Endodermal cell (in vitro differentiated cells): ENCODE measurements around the gene MAP3K5. TPM values are rescaled to one million over a fixed set of nuclear protein-coding genes. Genes with fewer than 3 reads are reported as not detected.

ENCODE experiments used
- DNase-seq: peaks from one replicate; pipeline ENCODE4 v3.0.0-alpha.2; 2017
- H3K27ac ChIP-seq: 2 replicates; pipeline ENCODE4 v1.5.1; 2013; ENCODE audit warnings: mild to moderate bottlenecking, low read depth, low read length, moderate library complexity
- H3K27me3 ChIP-seq: 2 replicates; pipeline ENCODE4 v1.6.1; 2013; ENCODE audit warnings: mild to moderate bottlenecking, low read length, moderate library complexity; ENCODE audit not compliant: insufficient read depth, control insufficient read depth, poor library complexity, severe bottlenecking
- H3K36me3 ChIP-seq: 2 replicates; pipeline ENCODE4 v1.7.0; 2013; ENCODE audit warnings: mild to moderate bottlenecking, low read length, moderate library complexity; ENCODE audit not compliant: control insufficient read depth, insufficient read depth
- H3K4me1 ChIP-seq: one replicate; pipeline ENCODE4 v1.7.0; 2013; ENCODE audit warnings: low read length; ENCODE audit not compliant: control insufficient read depth, insufficient read depth
- H3K4me3 ChIP-seq: 2 replicates; pipeline ENCODE4 v1.5.1; 2013; ENCODE audit warnings: mild to moderate bottlenecking, low read length, moderate library complexity
- H3K9ac ChIP-seq: 2 replicates; pipeline ENCODE4 v1.6.1; 2013; ENCODE audit warnings: mild to moderate bottlenecking, low read length, moderate library complexity; ENCODE audit not compliant: poor library complexity, severe bottlenecking; ENCODE audit errors: extremely low read depth
- H3K9me3 ChIP-seq: 2 replicates; pipeline ENCODE4 v1.6.1; 2013; ENCODE audit warnings: mild to moderate bottlenecking, low read length, moderate library complexity; ENCODE audit not compliant: control insufficient read depth
- H3K27ac Mint-ChIP-seq: 2 replicates; pipeline ENCODE4 v1.8.0; 2020; ENCODE audit warnings: mixed read lengths
- H3K27me3 Mint-ChIP-seq: 2 replicates; pipeline ENCODE4 v1.8.0; 2021; ENCODE audit warnings: mild to moderate bottlenecking, mixed read lengths; ENCODE audit not compliant: insufficient read depth
- H3K36me3 Mint-ChIP-seq: 2 replicates; pipeline ENCODE4 v1.8.0; 2020; ENCODE audit warnings: low read depth, mixed read lengths
- H3K4me1 Mint-ChIP-seq: 2 replicates; pipeline ENCODE4 v1.8.0; 2020; ENCODE audit warnings: mixed read lengths
- H3K4me3 Mint-ChIP-seq: 2 replicates; pipeline ENCODE4 v1.8.0; 2020; ENCODE audit warnings: mild to moderate bottlenecking, moderate library complexity, mixed read lengths
- H3K9me3 Mint-ChIP-seq: 2 replicates; pipeline ENCODE4 v1.8.0; 2020; ENCODE audit warnings: mild to moderate bottlenecking, mixed read lengths
- WGBS, 2 experiments: methylation state at CpG; one replicate each; pipeline versions ENCODE4 v1.1.5 to v1.1.7; 2013; ENCODE audit warnings: missing lambda C conversion rate in 2 of 2, mixed read lengths in 1 of 2; ENCODE audit not compliant: insufficient coverage in 1 of 2, insufficient read length in 1 of 2; 5-methylcytosine and 5-hydroxymethylcytosine counted together
- total RNA-seq, 2 donors: library from RNA; stranded (reverse); fragmentation: NEBNext Ultra II Directional in 1 of 2; extraction: Animal tissue kit (Norgen Biotek cat#: 25700) in 1 of 2; gene quantifications; 2 replicates in 1 of 2; 3 replicates in 1 of 2; pipeline ENCODE4 v1.2.1, GENCODE V29; 2021
- TF ChIP-seq, protein P1 (sequence below): fragments of 200-600 bp; sonication (generic); conservative IDR thresholded peaks from 2 replicates; pipeline ENCODE4 v1.5.0; 2021; ENCODE audit warnings: antibody characterized with exemption, mild to moderate bottlenecking

Gene MAP3K5
- total RNA-seq, 2 donors from 2014 or later, result 1.6 to 3.4 TPM

DNA sequence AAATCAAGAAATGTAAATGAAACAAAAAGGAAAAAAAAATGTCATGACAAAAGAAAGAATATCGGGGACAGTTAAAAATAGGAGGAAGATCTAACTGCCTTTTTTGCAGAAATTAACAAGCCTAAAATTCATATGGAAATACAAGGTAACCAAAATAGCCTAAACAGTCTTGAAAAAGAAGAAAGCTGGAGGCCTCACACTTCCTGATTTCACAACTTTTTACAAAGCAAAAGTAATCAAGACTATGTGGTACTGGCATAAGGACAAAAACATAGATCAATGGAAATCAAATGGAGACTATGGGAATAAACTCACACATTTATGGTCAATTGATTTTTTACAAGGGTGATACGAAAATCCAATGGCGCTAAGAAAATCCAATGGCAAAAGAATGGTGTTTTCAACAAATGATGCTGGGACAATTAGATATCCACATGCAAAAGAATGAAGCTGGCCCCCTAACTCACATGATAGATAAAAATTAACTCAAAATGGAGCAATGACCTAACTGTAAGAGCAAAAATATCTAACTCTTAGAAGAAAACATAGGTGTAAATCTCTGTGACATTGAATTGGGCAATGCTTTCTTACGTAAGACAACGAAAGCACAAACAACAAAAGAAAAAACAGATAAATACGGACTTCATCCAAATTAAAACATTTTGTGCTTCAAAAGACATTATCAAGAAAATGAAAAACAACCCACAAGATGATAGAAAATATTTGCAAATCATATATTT is 24.5 kb downstream of the MAP3K5 start:
- 96 to 100% methylated on average over 2 to 6 of the region's 6 CpGs for WGBS, 2 experiments
- Mint-ChIP-seq H3K9me3 (no peaks in the 10 kb centered on the region), H3K4me1 (no peaks in the 10 kb centered on the region), H3K27ac (no peak overlapping the region), H3K27me3 (no peaks in the 10 kb centered on the region), H3K36me3 (no peaks in the 10 kb centered on the region), H3K4me3 (no peak overlapping the region)
- Histone ChIP-seq H3K36me3 (no peaks in the 10 kb centered on the region), H3K4me1 (no peaks in the 10 kb centered on the region), H3K9me3 (no peaks in the 10 kb centered on the region), H3K9ac (no peak overlapping the region), H3K27me3 (no peaks in the 10 kb centered on the region), H3K27ac (no peak overlapping the region), H3K4me3 (no peak overlapping the region)
- DNase-seq, result no peak
- TF ChIP-seq, protein P1, sequence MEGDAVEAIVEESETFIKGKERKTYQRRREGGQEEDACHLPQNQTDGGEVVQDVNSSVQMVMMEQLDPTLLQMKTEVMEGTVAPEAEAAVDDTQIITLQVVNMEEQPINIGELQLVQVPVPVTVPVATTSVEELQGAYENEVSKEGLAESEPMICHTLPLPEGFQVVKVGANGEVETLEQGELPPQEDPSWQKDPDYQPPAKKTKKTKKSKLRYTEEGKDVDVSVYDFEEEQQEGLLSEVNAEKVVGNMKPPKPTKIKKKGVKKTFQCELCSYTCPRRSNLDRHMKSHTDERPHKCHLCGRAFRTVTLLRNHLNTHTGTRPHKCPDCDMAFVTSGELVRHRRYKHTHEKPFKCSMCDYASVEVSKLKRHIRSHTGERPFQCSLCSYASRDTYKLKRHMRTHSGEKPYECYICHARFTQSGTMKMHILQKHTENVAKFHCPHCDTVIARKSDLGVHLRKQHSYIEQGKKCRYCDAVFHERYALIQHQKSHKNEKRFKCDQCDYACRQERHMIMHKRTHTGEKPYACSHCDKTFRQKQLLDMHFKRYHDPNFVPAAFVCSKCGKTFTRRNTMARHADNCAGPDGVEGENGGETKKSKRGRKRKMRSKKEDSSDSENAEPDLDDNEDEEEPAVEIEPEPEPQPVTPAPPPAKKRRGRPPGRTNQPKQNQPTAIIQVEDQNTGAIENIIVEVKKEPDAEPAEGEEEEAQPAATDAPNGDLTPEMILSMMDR, result no peak

DNA sequence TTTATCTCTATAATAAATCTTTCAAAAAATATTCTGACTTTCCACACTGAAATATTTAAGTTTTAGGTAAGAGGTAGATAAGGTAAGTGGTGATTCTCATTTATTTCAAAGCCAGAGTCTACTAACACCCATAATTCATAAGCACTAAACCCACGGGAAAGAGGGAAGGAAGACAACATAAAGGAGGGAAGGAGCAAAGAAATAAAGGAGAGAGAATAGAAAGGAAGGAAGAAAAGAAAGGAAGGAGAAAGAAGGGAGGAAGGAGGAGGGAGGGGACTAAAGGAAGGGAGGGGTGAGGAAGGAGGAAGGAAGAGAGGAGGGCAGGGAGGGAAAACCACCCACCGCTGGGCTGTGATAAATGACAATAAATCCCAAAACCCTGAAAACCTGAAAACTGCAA is 25.2 kb downstream of the MAP3K5 start:
- H3K9me3 Mint-ChIP-seq, result no peaks in the 10 kb centered on the region
- no peaks in the 10 kb centered on the region for H3K27me3 Mint-ChIP-seq
- Histone ChIP-seq H3K27me3 (no peaks in the 10 kb centered on the region), H3K27ac (no peak overlapping the region), H3K9ac (no peak overlapping the region), H3K36me3 (no peaks in the 10 kb centered on the region), H3K4me1 (no peaks in the 10 kb centered on the region), H3K9me3 (no peaks in the 10 kb centered on the region), H3K4me3 (no peak overlapping the region)
- H3K4me1 Mint-ChIP-seq, result no peaks in the 10 kb centered on the region
- no peak for DNase-seq
- H3K27ac Mint-ChIP-seq, result no peak overlapping the region
- no peaks in the 10 kb centered on the region for H3K36me3 Mint-ChIP-seq
- TF ChIP-seq, protein P1, result no peak
- no peak overlapping the region for H3K4me3 Mint-ChIP-seq
- 72% methylated on average over 2 of the region's 2 CpGs; no CpG with 5 or more reads in 1 of the 2 experiments for whole genome bisulfite sequencing, 2 experiments

DNA sequence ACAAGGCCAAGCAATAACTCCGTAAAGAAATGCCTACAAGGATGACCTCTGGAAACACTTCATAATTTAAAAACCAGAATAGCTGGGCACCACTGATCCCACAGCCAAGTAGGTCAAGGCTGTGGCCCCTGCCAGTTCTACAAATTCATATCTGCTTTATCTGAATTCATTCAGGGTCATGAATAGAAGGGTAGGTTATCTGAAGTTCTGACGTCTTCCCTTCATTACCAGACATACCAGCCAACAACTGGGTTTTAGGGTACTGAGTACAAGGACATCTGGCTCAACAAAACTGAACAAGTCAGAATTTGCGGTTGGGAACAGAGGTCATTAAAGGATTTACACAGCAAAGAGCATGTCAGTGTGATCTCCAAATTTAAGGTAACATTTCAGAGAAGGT is 26.0 kb downstream of the MAP3K5 start:
- Mint-ChIP-seq H3K36me3 (no peaks in the 10 kb centered on the region), H3K27me3 (no peaks in the 10 kb centered on the region), H3K4me3 (no peak overlapping the region), H3K9me3 (no peaks in the 10 kb centered on the region), H3K4me1 (no peaks in the 10 kb centered on the region), H3K27ac (no peak overlapping the region)
- TF ChIP-seq, protein P1, result no peak
- no peak overlapping the region for H3K27ac ChIP-seq
- H3K9ac ChIP-seq, result no peak overlapping the region
- DNase-seq, result no peak
- H3K27me3 ChIP-seq, result no peaks in the 10 kb centered on the region
- no peaks in the 10 kb centered on the region for H3K9me3 ChIP-seq
- H3K36me3 ChIP-seq, result no peaks in the 10 kb centered on the region
- no peaks in the 10 kb centered on the region for H3K4me1 ChIP-seq
- WGBS, 2 experiments, result 90 to 94% methylated on average over 2 to 3 of the region's 3 CpGs
- no peak overlapping the region for H3K4me3 ChIP-seq
